Stimulated activated naive CD8-positive, alpha-beta T cell treated with anti-CD3 and anti-CD28 coated beads, Interleukin-15, Interleukin-2, amounts not matched to agents 100 ng/mL and 50 ng/mL, for 24 hours (primary cell): ENCODE measurements around the gene KRTAP4-6.
"Not testable (repeated sequence)": the region's sequence is repeated elsewhere in the genome, so short reads cannot be mapped to it uniquely, and the experiment has no call there.

Experiments used
- H3K27ac Mint-ChIP-seq: one replicate; pipeline ENCODE4 v1.8.0; 2021; ENCODE audit warnings: mild to moderate bottlenecking, mixed read lengths
- H3K27me3 Mint-ChIP-seq: one replicate; pipeline ENCODE4 v1.8.0; 2021; ENCODE audit warnings: mixed read lengths
- H3K36me3 Mint-ChIP-seq: one replicate; pipeline ENCODE4 v1.8.0; 2021; ENCODE audit warnings: low read depth, mixed read lengths
- H3K4me1 Mint-ChIP-seq: one replicate; pipeline ENCODE4 v1.8.0; 2021; ENCODE audit warnings: low read depth, mixed read lengths
- H3K4me3 Mint-ChIP-seq: one replicate; pipeline ENCODE4 v1.8.0; 2021; ENCODE audit warnings: mild to moderate bottlenecking, mixed read lengths
- H3K9me3 Mint-ChIP-seq: one replicate; pipeline ENCODE4 v1.8.0; 2021; ENCODE audit warnings: mixed read lengths

Gene KRTAP4-6

GRCh38 chr17:41103896-41104295 lies 36.4 kb downstream of the KRTAP4-6 start:
- peaks cover 22% of the 10 kb centered on the region for H3K4me1 Mint-ChIP-seq
- H3K9me3 Mint-ChIP-seq = no peaks in the 10 kb centered on the region
- no peak overlapping the region for H3K27ac Mint-ChIP-seq
- H3K36me3 Mint-ChIP-seq = no peaks in the 10 kb centered on the region
- H3K4me3 Mint-ChIP-seq = no peak overlapping the region
- peaks cover 6% of the 10 kb centered on the region for H3K27me3 Mint-ChIP-seq

DNA sequence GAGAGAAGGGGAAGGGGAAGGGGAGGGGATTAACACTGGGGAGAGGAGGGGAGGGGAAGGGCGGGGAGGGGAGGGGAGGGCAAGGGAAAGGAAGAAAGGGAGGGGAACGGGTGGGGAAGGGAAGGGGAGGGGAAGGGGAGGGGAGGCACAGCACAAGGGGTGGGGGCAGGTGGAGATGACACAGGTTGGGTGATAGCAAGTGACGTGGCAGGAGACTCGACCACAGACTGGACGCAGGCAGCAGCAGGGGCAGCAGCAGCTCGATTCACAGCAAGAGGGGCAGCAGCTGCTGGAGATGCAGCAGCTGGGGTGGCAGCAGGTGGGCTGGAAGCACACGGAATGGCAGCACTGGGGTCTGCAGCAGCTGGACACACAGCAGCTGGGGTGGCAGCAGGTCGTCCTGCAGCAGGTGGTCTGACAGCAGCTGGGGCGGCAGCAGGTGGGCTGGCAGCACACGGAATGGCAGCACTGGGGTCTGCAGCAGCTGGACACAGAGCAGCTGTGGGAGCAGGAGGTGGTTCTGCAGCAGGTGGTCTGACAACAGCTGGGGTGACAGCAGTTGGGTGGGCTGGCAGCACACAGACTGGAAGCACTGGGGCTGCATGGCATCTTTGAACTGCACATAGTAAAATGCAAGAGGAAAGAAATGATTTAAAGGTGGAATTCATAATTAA lies 38.6 kb downstream of the KRTAP4-6 start, which contains the start of gene KRTAP4-16:
Gene KRTAP4-16, minus strand, starts transcription at position 624 of the 674 bp plus-strand sequence. Its CDS starts 0 bp downstream, at position 624.
- Mint-ChIP-seq H3K4me3 (no peak within 1 kb of the TSS), H3K27ac (no peak within 1 kb of the TSS), H3K36me3 (no peaks in the 10 kb centered on the region), H3K9me3 (no peaks in the 10 kb centered on the region), H3K27me3 (peaks cover 12% of the 10 kb centered on the region), H3K4me1 (peaks cover 10% of the 10 kb centered on the region)

- not testable (repeated sequence) for H3K36me3 Mint-ChIP-seq
- H3K4me1 Mint-ChIP-seq = peaks cover 10% of the 10 kb centered on the region
These were observed 40.5 kb downstream of the KRTAP4-6 start for GRCh38 chr17:41099682-41100480.

GRCh38 chr17:41098481-41098880 lies 41.9 kb downstream of the KRTAP4-6 start:
- no peaks in the 10 kb centered on the region for H3K9me3 Mint-ChIP-seq
- H3K27me3 Mint-ChIP-seq = peaks cover 10% of the 10 kb centered on the region
- H3K4me1 Mint-ChIP-seq = peaks cover 10% of the 10 kb centered on the region
- H3K27ac Mint-ChIP-seq = no peak overlapping the region
- no peak overlapping the region for H3K4me3 Mint-ChIP-seq
- no peaks in the 10 kb centered on the region for H3K36me3 Mint-ChIP-seq

More at GRCh38 chr17:41099682-41100480, 40.5 kb downstream of the KRTAP4-6 start:
- H3K27ac Mint-ChIP-seq, H3K4me3 Mint-ChIP-seq, H3K9me3 Mint-ChIP-seq: not testable (repeated sequence)
- peaks cover 10% of the 10 kb centered on the region for H3K27me3 Mint-ChIP-seq

DNA sequence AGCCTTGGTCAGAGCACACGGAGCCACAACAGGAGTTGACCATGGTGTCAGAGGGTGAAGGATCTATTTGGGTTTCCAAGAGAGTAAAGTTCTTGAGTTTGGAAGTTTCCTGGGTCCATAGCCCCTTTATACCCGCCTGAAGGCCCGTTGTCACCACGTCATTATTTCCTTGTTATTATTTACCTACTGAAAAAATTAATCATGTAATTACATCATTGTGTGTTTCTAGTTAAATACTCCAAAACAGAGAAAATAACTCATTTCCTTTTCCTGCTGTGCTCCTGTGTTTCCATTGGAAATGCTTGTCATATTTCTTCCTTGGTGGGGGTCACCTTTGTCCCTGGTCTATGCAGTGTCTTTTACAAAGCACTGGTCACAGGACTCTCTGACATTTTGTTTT lies 42.3 kb downstream of the KRTAP4-6 start, which contains the start of gene KRTAP4-8:
Gene KRTAP4-8, minus strand, starts transcription at position 101 of the 400 bp plus-strand sequence. Its CDS starts 58 bp downstream, at position 43.
- peaks cover 10% of the 10 kb centered on the region for H3K4me1 Mint-ChIP-seq
- H3K4me3 Mint-ChIP-seq = no peak within 1 kb of the TSS
- H3K27ac Mint-ChIP-seq = no peak within 1 kb of the TSS
- no peaks in the 10 kb centered on the region for H3K36me3 Mint-ChIP-seq
- H3K9me3 Mint-ChIP-seq = no peaks in the 10 kb centered on the region
- H3K27me3 Mint-ChIP-seq = peaks cover 10% of the 10 kb centered on the region

- Mint-ChIP-seq H3K4me1 (peaks cover 10% of the 10 kb centered on the region), H3K36me3 (no peaks in the 10 kb centered on the region), H3K27ac (no peak overlapping the region), H3K4me3 (no peak overlapping the region), H3K27me3 (peaks cover 10% of the 10 kb centered on the region), H3K9me3 (no peaks in the 10 kb centered on the region)
These were observed 44.3 kb downstream of the KRTAP4-6 start for GRCh38 chr17:41096055-41096454.
